Sigmoid colon (tissue), 4 donors: ENCODE data around the gene EPSTI1.

Experiments
- POLR2AphosphoS5 ChIP-seq, 4 donors: sonication (generic); formaldehyde crosslinking; IDR thresholded peaks; one replicate each; pipeline ENCODE4 v1.6.1; 2017; ENCODE audit warnings: antibody characterized with exemption in 4 of 4
- TF ChIP-seq, protein P1 (sequence below), 4 experiments: fragments of 450-650 bp in 3 of 4; fragments of 200-600 bp in 1 of 4; IDR thresholded peaks; one replicate each; pipeline ENCODE4 v1.5.1; 2016 to 2019; ENCODE audit warnings: antibody characterized with exemption in 4 of 4, mild to moderate bottlenecking in 3 of 4, moderate library complexity in 2 of 4

- no peak for TF ChIP-seq POLR2AphosphoS5 (IDR thresholded peaks at IDR 0.05)
- TF ChIP-seq, protein P1, sequence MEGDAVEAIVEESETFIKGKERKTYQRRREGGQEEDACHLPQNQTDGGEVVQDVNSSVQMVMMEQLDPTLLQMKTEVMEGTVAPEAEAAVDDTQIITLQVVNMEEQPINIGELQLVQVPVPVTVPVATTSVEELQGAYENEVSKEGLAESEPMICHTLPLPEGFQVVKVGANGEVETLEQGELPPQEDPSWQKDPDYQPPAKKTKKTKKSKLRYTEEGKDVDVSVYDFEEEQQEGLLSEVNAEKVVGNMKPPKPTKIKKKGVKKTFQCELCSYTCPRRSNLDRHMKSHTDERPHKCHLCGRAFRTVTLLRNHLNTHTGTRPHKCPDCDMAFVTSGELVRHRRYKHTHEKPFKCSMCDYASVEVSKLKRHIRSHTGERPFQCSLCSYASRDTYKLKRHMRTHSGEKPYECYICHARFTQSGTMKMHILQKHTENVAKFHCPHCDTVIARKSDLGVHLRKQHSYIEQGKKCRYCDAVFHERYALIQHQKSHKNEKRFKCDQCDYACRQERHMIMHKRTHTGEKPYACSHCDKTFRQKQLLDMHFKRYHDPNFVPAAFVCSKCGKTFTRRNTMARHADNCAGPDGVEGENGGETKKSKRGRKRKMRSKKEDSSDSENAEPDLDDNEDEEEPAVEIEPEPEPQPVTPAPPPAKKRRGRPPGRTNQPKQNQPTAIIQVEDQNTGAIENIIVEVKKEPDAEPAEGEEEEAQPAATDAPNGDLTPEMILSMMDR (IDR thresholded peaks at IDR 0.05): no peak
Measured at GRCh38 chr13:42860485-42860884, 131.6 kb downstream of the EPSTI1 start.
